ENCODE measurements around the gene DPH3.

The DPH3 gene

GRCh38 chr3:16243706-16244490, 20.8 kb downstream of the DPH3 start:
- Histone ChIP-seq H3K27ac (ENCODE audit: extremely low read depth, low read depth, low read length) (no peak overlapping the region), H3K4me3 (ENCODE audit: low read depth, low read length) (no peak overlapping the region), H3K4me1 (ENCODE audit: control insufficient read depth, insufficient read depth, low read length) (no peaks in the 10 kb centered on the region), H3K9me3 (ENCODE audit: control insufficient read depth, insufficient read depth, low read depth, low read length) (no peaks in the 10 kb centered on the region), H3K36me3 (ENCODE audit: control insufficient read depth in 2 of 2, insufficient read depth in 1 of 2, low read length in 2 of 2) (no peaks in the 10 kb centered on the region)
- ChIA-PET CTCF (interaction anchor here (0.7 to 1.3 kb wide), 10 partner anchors 11 to 1041 kb away, joined by 3 to 8 read pairs (median 3); no protein-coding TSS in a partner anchor), POLR2A (no interaction called here)
- TF ChIP-seq, protein P1, sequence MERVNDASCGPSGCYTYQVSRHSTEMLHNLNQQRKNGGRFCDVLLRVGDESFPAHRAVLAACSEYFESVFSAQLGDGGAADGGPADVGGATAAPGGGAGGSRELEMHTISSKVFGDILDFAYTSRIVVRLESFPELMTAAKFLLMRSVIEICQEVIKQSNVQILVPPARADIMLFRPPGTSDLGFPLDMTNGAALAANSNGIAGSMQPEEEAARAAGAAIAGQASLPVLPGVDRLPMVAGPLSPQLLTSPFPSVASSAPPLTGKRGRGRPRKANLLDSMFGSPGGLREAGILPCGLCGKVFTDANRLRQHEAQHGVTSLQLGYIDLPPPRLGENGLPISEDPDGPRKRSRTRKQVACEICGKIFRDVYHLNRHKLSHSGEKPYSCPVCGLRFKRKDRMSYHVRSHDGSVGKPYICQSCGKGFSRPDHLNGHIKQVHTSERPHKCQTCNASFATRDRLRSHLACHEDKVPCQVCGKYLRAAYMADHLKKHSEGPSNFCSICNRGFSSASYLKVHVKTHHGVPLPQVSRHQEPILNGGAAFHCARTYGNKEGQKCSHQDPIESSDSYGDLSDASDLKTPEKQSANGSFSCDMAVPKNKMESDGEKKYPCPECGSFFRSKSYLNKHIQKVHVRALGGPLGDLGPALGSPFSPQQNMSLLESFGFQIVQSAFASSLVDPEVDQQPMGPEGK (tag by site-specific recombination; IDR thresholded peaks at IDR 0.05): no peak
- TF ChIP-seq ZNF311 (tag by site-specific recombination; IDR thresholded peaks at IDR 0.05; ENCODE audit: borderline replicate concordance) (no peak), ZBTB17 (tag by site-specific recombination; IDR thresholded peaks at IDR 0.05) (no peak), ZNF37A (tag by site-specific recombination; IDR thresholded peaks at IDR 0.05) (no peak), ZEB2 (tag by site-specific recombination; IDR thresholded peaks at IDR 0.05) (no peak), ZNF488 (tag by site-specific recombination; IDR thresholded peaks at IDR 0.05) (no peak), ZNF362 (tag by site-specific recombination; IDR thresholded peaks at IDR 0.05) (no peak), ZNF302 (tag by site-specific recombination; IDR thresholded peaks at IDR 0.05; ENCODE audit: low read depth) (no peak)

DNA sequence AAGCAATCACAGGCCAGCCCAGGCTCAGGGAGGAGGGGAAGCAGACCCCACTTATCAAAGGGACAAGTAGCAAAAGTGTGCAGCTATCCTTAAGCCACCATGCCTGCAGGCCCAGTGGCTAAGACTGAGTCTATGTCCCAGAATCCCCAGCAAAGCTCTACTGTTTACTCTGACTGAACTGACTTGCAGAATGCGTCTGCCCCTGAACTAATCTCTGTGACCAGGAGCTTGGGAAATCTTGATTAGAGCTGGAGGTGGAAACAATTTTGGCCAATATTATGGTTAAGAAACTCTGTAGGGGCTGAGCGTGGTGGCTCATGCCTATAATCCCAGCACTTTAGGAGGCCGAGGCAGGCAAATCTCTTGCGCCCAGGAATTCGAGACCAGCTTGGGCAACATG, 22.6 kb downstream of the DPH3 start:
- H3K4me1 ChIP-seq (ENCODE audit: control insufficient read depth, insufficient read depth, low read length): no peaks in the 10 kb centered on the region
- H3K27ac ChIP-seq (ENCODE audit: extremely low read depth, low read depth, low read length): no peak overlapping the region
- H3K9me3 ChIP-seq (ENCODE audit: control insufficient read depth, insufficient read depth, low read depth, low read length): no peaks in the 10 kb centered on the region
- CTCF ChIA-PET: interaction anchor here (1.0 to 1.9 kb wide), 4 partner anchors 15 to 194 kb away, joined by 3 to 11 read pairs (median 7); no protein-coding TSS in a partner anchor
- POLR2A ChIA-PET: no interaction called here
- H3K4me3 ChIP-seq (ENCODE audit: low read depth, low read length): no peak overlapping the region
- H3K36me3 ChIP-seq (ENCODE audit: control insufficient read depth in 2 of 2, insufficient read depth in 1 of 2, low read length in 2 of 2): no peaks in the 10 kb centered on the region
- no peak for TF ChIP-seq ZSCAN5A (tag by site-specific recombination; IDR thresholded peaks at IDR 0.05)
- no peak for TF ChIP-seq WT1 (tag by site-specific recombination; IDR thresholded peaks at IDR 0.05)
- no peak for TF ChIP-seq ZSCAN18 (tag by site-specific recombination; IDR thresholded peaks at IDR 0.05)
- TF ChIP-seq ZNF394 (tag by site-specific recombination; IDR thresholded peaks at IDR 0.05; ENCODE audit: borderline replicate concordance): no peak
- no peak for TF ChIP-seq ZNF341 (tag by site-specific recombination; IDR thresholded peaks at IDR 0.05; ENCODE audit: low read depth)
- TF ChIP-seq OSR2 (tag by site-specific recombination; IDR thresholded peaks at IDR 0.05): no peak
- TF ChIP-seq ZBTB21 (tag by site-specific recombination; IDR thresholded peaks at IDR 0.05): no peak
- TF ChIP-seq, protein P2, sequence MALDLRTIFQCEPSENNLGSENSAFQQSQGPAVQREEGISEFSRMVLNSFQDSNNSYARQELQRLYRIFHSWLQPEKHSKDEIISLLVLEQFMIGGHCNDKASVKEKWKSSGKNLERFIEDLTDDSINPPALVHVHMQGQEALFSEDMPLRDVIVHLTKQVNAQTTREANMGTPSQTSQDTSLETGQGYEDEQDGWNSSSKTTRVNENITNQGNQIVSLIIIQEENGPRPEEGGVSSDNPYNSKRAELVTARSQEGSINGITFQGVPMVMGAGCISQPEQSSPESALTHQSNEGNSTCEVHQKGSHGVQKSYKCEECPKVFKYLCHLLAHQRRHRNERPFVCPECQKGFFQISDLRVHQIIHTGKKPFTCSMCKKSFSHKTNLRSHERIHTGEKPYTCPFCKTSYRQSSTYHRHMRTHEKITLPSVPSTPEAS (tag by site-specific recombination; IDR thresholded peaks at IDR 0.05): no peak
- no peak for TF ChIP-seq ZNF785 (tag by site-specific recombination; IDR thresholded peaks at IDR 0.05)
- TF ChIP-seq, protein P3, sequence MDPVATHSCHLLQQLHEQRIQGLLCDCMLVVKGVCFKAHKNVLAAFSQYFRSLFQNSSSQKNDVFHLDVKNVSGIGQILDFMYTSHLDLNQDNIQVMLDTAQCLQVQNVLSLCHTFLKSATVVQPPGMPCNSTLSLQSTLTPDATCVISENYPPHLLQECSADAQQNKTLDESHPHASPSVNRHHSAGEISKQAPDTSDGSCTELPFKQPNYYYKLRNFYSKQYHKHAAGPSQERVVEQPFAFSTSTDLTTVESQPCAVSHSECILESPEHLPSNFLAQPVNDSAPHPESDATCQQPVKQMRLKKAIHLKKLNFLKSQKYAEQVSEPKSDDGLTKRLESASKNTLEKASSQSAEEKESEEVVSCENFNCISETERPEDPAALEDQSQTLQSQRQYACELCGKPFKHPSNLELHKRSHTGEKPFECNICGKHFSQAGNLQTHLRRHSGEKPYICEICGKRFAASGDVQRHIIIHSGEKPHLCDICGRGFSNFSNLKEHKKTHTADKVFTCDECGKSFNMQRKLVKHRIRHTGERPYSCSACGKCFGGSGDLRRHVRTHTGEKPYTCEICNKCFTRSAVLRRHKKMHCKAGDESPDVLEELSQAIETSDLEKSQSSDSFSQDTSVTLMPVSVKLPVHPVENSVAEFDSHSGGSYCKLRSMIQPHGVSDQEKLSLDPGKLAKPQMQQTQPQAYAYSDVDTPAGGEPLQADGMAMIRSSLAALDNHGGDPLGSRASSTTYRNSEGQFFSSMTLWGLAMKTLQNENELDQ (tag by site-specific recombination; IDR thresholded peaks at IDR 0.05; ENCODE audit: low read depth): no peak
- TF ChIP-seq ZNF600 (tag by site-specific recombination; IDR thresholded peaks at IDR 0.05): no peak
- TF ChIP-seq ZNF623 (tag by site-specific recombination; IDR thresholded peaks at IDR 0.05): no peak
- TF ChIP-seq ZNF292 (tag by site-specific recombination; IDR thresholded peaks at IDR 0.05; ENCODE audit: borderline replicate concordance, low read depth): no peak
- no peak for TF ChIP-seq ZNF830 (tag by site-specific recombination; IDR thresholded peaks at IDR 0.05; ENCODE audit: low read depth)
- TF ChIP-seq ZNF146 (tag by site-specific recombination; IDR thresholded peaks at IDR 0.05): no peak
